Caco-2 (cell line): ENCODE results near the gene CDS2. TPM values are rescaled to one million over a fixed set of nuclear protein-coding genes. Genes with fewer than 3 reads are reported as not detected.

ENCODE experiments used
- BruUV-seq: library from RNA; stranded (reverse); fragments of 400-500 nt; replicated peaks from 2 replicates; lab custom pipeline; 2021; lab: Mats Ljungman, UMichigan
- CTCF ChIA-PET: fragments of 300-600 bp; sonication (Branson Sonifier 250); formaldehyde crosslinking; loops from one replicate; lab custom pipeline; 2022; ENCODE audit warnings: antibody characterized with exemption; lab: Charles Lee
- POLR2A ChIA-PET: fragments of 300-600 bp; sonication (Branson Sonifier 250); formaldehyde crosslinking; loops from one replicate; lab custom pipeline; 2022; ENCODE audit warnings: antibody characterized with exemption; lab: Charles Lee
- DNase-seq, 2 experiments: peaks; one replicate each; pipeline versions ENCODE4 v3.0.0 to v3.0.0-alpha.2; 2020 to 2022
- H3K27me3 ChIP-seq: replicated peaks from 2 replicates; pipeline ENCODE4 v1.6.0; 2011; ENCODE audit warnings: low read length; ENCODE audit not compliant: control insufficient read depth, insufficient read depth
- H3K36me3 ChIP-seq: 2 replicates; pipeline ENCODE4 v1.5.1; 2011; ENCODE audit warnings: low read length; ENCODE audit not compliant: control insufficient read depth, insufficient read depth
- H3K4me1 ChIP-seq: fragments of 250-450 bp; sonication (Bioruptor Pico); 2 replicates; pipeline ENCODE4 v1.5.1; 2020; ENCODE audit warnings: mild to moderate bottlenecking
- H3K4me3 ChIP-seq: 2 replicates; pipeline ENCODE4 v1.5.1; 2011; ENCODE audit warnings: low read depth, mild to moderate bottlenecking, control low read depth, low read length
- H3K9me3 ChIP-seq: fragments of 250-450 bp; sonication (Bioruptor Pico); 2 replicates; pipeline ENCODE4 v1.5.1; 2020; ENCODE audit warnings: mild to moderate bottlenecking, moderate library complexity
- H3K27ac Mint-ChIP-seq: one replicate; pipeline ENCODE4 v1.8.0; 2022; ENCODE audit warnings: mixed read lengths; ENCODE audit not compliant: unreplicated experiment
- H3K27me3 Mint-ChIP-seq: one replicate; pipeline ENCODE4 v1.8.0; 2022; ENCODE audit warnings: mixed read lengths; ENCODE audit not compliant: insufficient read depth, unreplicated experiment
- H3K36me3 Mint-ChIP-seq: one replicate; pipeline ENCODE4 v1.8.0; 2022; ENCODE audit warnings: mild to moderate bottlenecking, mixed read lengths; ENCODE audit not compliant: insufficient read depth, unreplicated experiment
- H3K4me1 Mint-ChIP-seq: one replicate; pipeline ENCODE4 v1.8.0; 2022; ENCODE audit warnings: low read depth, mixed read lengths; ENCODE audit not compliant: unreplicated experiment
- H3K4me3 Mint-ChIP-seq: one replicate; pipeline ENCODE4 v1.8.0; 2022; ENCODE audit warnings: mild to moderate bottlenecking, moderate library complexity, mixed read lengths; ENCODE audit not compliant: unreplicated experiment
- H3K9me3 Mint-ChIP-seq: one replicate; pipeline ENCODE4 v1.8.0; 2022; ENCODE audit warnings: mixed read lengths; ENCODE audit not compliant: unreplicated experiment
- intact Hi-C: fragments of 100-400 bp; cut with micrococcal nuclease; formaldehyde crosslinking; loops from one replicate; pipeline ENCODE4 v1.10.0; 2022; ENCODE audit not compliant: unreplicated experiment
- total RNA-seq: library from RNA; stranded (reverse); gene quantifications from 2 replicates; pipeline ENCODE4 v1.2.3, GENCODE V29; 2022
- TF ChIP-seq, protein P1 (sequence below), 2 experiments: fragments of 200-600 bp in 1 of 2; IDR thresholded peaks; 1 replicate in 1 of 2; 2 replicates in 1 of 2; pipeline versions ENCODE4 v1.5.1 to v1.8.0; 2011 to 2022; ENCODE audit warnings: antibody characterized with exemption in 1 of 2, control low read depth in 1 of 2, inconsistent platforms in 1 of 2, low read depth in 1 of 2, low read length in 1 of 2, mild to moderate bottlenecking in 1 of 2, moderate library complexity in 1 of 2; ENCODE audit not compliant: insufficient read depth in 1 of 2, severe bottlenecking in 1 of 2, unreplicated experiment in 1 of 2

Gene CDS2
- total RNA-seq, 1 experiment from 2014 or later: 53.8 TPM

DNA sequence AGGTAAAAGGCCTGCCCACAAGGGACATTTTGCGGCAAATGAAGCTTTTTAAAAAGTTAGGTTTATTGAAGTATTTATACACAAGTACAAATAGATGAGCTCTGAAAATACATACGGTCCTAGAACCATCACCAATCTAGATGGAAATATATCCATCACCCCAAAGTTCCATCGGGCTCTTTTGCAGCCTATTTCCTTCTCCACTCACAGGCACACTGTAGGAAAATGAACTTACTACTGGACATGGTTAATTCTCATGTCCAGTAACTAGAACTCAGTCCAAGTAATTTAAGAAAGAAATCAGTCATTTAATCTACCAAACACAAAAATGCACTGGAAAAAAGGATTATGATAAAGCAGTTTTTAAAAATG is 13.2 kb upstream of the CDS2 start:
- Mint-ChIP-seq H3K9me3 (no peaks in the 10 kb centered on the region), H3K36me3 (peaks cover 80% of the 10 kb centered on the region), H3K27me3 (no peaks in the 10 kb centered on the region), H3K4me1 (peaks cover 10% of the 10 kb centered on the region), H3K4me3 (peak overlapping the region; percentile 89), H3K27ac (peak overlapping the region; percentile 89)
- POLR2A ChIA-PET: interaction anchor here (0.6 kb wide), 1 partner anchor 541 kb away, joined by 3 read pairs; no protein-coding TSS in a partner anchor
- no peak for DNase-seq
- H3K27me3 ChIP-seq: no peaks in the 10 kb centered on the region
- CTCF ChIA-PET: no interaction called here
- intact Hi-C loops: no loop called here
- peaks cover 16% of the 10 kb centered on the region; the same call in 1 of the 2 replicates for H3K4me1 ChIP-seq
- BruUV-seq: no TSS peak
- peak overlapping the region; percentile 70 for H3K4me3 ChIP-seq
- H3K9me3 ChIP-seq: no peaks in the 10 kb centered on the region
- peaks cover 1% of the 10 kb centered on the region; the same call in 1 of the 2 replicates for H3K36me3 ChIP-seq
- TF ChIP-seq, protein P1, sequence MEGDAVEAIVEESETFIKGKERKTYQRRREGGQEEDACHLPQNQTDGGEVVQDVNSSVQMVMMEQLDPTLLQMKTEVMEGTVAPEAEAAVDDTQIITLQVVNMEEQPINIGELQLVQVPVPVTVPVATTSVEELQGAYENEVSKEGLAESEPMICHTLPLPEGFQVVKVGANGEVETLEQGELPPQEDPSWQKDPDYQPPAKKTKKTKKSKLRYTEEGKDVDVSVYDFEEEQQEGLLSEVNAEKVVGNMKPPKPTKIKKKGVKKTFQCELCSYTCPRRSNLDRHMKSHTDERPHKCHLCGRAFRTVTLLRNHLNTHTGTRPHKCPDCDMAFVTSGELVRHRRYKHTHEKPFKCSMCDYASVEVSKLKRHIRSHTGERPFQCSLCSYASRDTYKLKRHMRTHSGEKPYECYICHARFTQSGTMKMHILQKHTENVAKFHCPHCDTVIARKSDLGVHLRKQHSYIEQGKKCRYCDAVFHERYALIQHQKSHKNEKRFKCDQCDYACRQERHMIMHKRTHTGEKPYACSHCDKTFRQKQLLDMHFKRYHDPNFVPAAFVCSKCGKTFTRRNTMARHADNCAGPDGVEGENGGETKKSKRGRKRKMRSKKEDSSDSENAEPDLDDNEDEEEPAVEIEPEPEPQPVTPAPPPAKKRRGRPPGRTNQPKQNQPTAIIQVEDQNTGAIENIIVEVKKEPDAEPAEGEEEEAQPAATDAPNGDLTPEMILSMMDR (IDR thresholded peaks at IDR 0.05; ENCODE audit: insufficient read depth in 1 of 2, low read depth in 1 of 2, low read length in 1 of 2, severe bottlenecking in 1 of 2, unreplicated experiment in 1 of 2): no peak

DNA sequence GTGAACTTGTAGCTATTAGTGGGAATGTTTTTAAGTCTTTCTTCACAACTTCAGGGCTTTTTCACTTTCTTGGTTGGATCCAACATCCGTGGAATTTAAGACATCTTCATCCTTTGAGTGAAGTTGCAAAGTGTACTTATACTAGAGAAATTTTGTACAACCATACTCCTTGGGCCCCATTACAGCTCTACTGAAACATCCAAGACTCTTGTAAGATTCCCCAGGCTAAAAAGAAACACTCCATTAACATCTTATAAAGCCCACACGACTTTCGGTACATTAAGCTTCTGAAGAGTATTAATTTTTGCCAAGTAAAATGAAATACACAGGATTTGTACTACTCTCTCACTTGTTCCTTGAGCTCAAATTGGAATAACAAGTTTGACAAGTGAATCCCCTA is 12.4 kb upstream of the CDS2 start:
- intact Hi-C loops: no loop called here
- CTCF ChIA-PET: interaction anchor here (0.6 to 1.0 kb wide), 2 partner anchors 78 to 124 kb away, joined by 3 to 4 read pairs; no protein-coding TSS in a partner anchor

DNA sequence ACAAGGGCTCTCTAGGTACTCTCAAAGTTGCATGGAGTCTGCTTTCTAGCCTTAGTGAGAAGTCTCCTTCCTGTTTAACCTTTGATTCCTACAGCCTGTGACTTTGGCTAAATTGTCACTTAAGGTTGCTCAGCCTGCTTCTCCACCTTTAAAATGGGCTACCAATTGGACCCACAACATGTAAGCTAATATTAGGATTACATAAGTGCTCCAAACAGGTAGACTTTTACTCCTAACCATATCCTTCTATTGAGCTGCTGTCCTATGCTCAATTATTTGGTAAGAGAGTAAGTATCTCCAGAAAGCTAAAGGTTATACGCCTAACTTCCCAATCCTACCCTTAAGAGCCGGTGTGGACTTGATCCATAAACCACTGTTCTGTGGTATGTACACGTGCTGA is 9.9 kb upstream of the CDS2 start:
- BruUV-seq: no TSS peak
- Histone ChIP-seq H3K4me3 (no peak overlapping the region), H3K4me1 (peaks cover 14% of the 10 kb centered on the region; the same call in 1 of the 2 replicates), H3K9me3 (no peaks in the 10 kb centered on the region), H3K27me3 (no peaks in the 10 kb centered on the region), H3K36me3 (peaks cover 1% of the 10 kb centered on the region; the same call in 1 of the 2 replicates)
- Mint-ChIP-seq H3K27me3 (no peaks in the 10 kb centered on the region), H3K27ac (no peak overlapping the region), H3K36me3 (peaks cover 77% of the 10 kb centered on the region), H3K4me3 (peak overlapping the region; percentile 94), H3K4me1 (peaks cover 16% of the 10 kb centered on the region), H3K9me3 (no peaks in the 10 kb centered on the region)
- no peak for DNase-seq
- intact Hi-C loops: no loop called here
- POLR2A ChIA-PET: no interaction called here
- TF ChIP-seq, protein P1 (IDR thresholded peaks at IDR 0.05; ENCODE audit: insufficient read depth in 1 of 2, low read depth in 1 of 2, low read length in 1 of 2, severe bottlenecking in 1 of 2, unreplicated experiment in 1 of 2): no peak
- CTCF ChIA-PET: interaction anchor here (1.6 kb wide), 1 partner anchor 10 kb away, joined by 7 read pairs; the partner anchor contains the start of gene CDS2

More for the DNA sequence above, 12.4 kb upstream of the CDS2 start:
- no peaks in the 10 kb centered on the region for H3K27me3 ChIP-seq
- no peak for DNase-seq
- TF ChIP-seq, protein P1 (IDR thresholded peaks at IDR 0.05; ENCODE audit: insufficient read depth in 1 of 2, low read depth in 1 of 2, low read length in 1 of 2, severe bottlenecking in 1 of 2, unreplicated experiment in 1 of 2): no peak
- peaks cover 10% of the 10 kb centered on the region for H3K4me1 Mint-ChIP-seq
- peaks cover 16% of the 10 kb centered on the region; the same call in 1 of the 2 replicates for H3K4me1 ChIP-seq
- H3K4me3 Mint-ChIP-seq: peak overlapping the region; percentile 52
- POLR2A ChIA-PET: interaction anchor here (0.5 kb wide), 1 partner anchor 52 kb away, joined by 6 read pairs; no protein-coding TSS in a partner anchor
- no TSS peak for BruUV-seq
- H3K9me3 ChIP-seq: no peaks in the 10 kb centered on the region
- peaks cover 1% of the 10 kb centered on the region; the same call in 1 of the 2 replicates for H3K36me3 ChIP-seq
- no peaks in the 10 kb centered on the region for H3K27me3 Mint-ChIP-seq
- no peaks in the 10 kb centered on the region for H3K9me3 Mint-ChIP-seq
- H3K4me3 ChIP-seq: no peak overlapping the region
- H3K36me3 Mint-ChIP-seq: peaks cover 80% of the 10 kb centered on the region
- H3K27ac Mint-ChIP-seq: peak overlapping the region; percentile 89
